Endothelial cell of hepatic sinusoid (primary cell): ENCODE data around the gene MED16.

Experiments
- in situ Hi-C: cut with HindIII; loops from 2 replicates; pipeline ENCODE4 v1.10.0; 2017; ENCODE audit warnings: low sequenced_read_pairs

MED16 gene

GRCh38 chr19:928471-929202 is 35.6 kb upstream of the MED16 start:
- in situ Hi-C loops: no loop called here

- in situ Hi-C loops: no loop called here
Measured at GRCh38 chr19:927780-928401, 34.9 kb upstream of the MED16 start.

GRCh38 chr19:927351-927779 is 34.4 kb upstream of the MED16 start:
- in situ Hi-C loops: no loop called here

- in situ Hi-C loops: no loop called here
Measured at GRCh38 chr19:926589-927350, 33.8 kb upstream of the MED16 start.

- in situ Hi-C loops: no loop called here
Measured at GRCh38 chr19:926323-926588, 33.3 kb upstream of the MED16 start.

GRCh38 chr19:925526-926322 is 32.7 kb upstream of the MED16 start, which contains the start of gene ARID3A:
TSS of gene ARID3A (plus strand) at chr19:926035. CDS start at chr19:929529, 3,494 bp downstream.
- in situ Hi-C loops: no loop called here

- in situ Hi-C loops: no loop called here
Measured at GRCh38 chr19:925087-925525, 32.1 kb upstream of the MED16 start.

GRCh38 chr19:924553-925086 is 31.6 kb upstream of the MED16 start:
- in situ Hi-C loops: no loop called here

- in situ Hi-C loops: no loop called here
Measured at GRCh38 chr19:920051-920864, 27.3 kb upstream of the MED16 start.

- in situ Hi-C loops: no loop called here
Measured at GRCh38 chr19:919199-920050, 26.4 kb upstream of the MED16 start.

- in situ Hi-C loops: no loop called here
Measured at GRCh38 chr19:918481-919198, 25.7 kb upstream of the MED16 start.

GRCh38 chr19:918152-918437 is 25.1 kb upstream of the MED16 start:
- in situ Hi-C loops: no loop called here

- in situ Hi-C loops: no loop called here
Measured at GRCh38 chr19:917323-918151, 24.6 kb upstream of the MED16 start, which contains the start of gene KISS1R. TSS of gene KISS1R (plus strand) at chr19:917333. CDS start at chr19:917503, 170 bp downstream.

- in situ Hi-C loops: no loop called here
Measured at GRCh38 chr19:916645-917322, 23.8 kb upstream of the MED16 start.

GRCh38 chr19:913080-913748 is 20.2 kb upstream of the MED16 start, which contains the start of gene R3HDM4:
TSS of gene R3HDM4 (minus strand) at chr19:913219. CDS start at chr19:913157, 62 bp downstream.
- in situ Hi-C loops: no loop called here
